HG02798 (cell line): ENCODE results near the gene SFTA2.

ENCODE experiments used
- ATAC-seq: cut with Tn5 transposase; IDR thresholded peaks from one replicate; pipeline ENCODE4 v1.9.1; 2021; ENCODE audit warnings: mild to moderate bottlenecking; ENCODE audit not compliant: unreplicated experiment, poor library complexity

SFTA2 gene

DNA sequence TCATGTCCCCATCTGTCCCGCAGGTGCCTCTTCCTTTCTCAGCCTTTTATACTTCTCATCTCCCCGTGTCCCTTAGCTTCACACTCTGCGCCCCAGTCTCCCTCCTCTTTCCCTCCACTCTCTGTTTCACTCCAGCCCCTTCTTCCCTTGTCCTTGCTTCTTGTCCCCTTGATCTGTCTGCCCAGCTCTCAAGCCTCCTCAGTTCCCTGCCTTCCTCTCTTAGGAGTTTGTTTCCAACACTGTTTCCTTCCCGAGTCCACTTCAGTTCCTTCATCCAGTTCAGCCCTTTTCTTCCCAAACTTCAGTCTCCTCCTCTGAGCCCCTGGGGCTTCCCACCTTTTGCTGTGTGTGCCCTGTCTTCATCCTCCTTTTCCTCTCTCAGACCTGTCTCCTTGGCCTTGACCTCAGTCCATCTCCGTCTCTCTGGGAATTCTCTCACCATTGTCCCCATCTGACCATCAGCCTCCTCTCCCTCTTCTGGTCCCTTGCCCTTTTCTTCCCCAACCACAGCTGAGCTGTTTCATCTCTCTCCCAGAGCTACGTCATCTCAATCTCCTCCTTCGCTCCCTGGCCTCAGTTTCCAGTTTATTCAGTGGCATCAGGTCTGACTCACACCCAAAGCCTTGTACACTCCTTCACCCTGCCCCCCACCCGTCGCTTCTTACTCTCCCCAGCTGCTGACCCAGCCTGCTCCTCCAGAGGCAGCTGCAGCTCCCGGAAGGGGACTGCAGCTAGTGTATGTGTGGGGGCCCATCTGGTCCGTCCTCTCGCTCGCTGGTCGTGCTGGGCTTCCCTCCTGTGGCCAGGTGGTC, 50.4 kb downstream of the SFTA2 start:
- no peak for ATAC-seq
